CD4-positive, alpha-beta T cell (primary cell): ENCODE measurements around the gene CALML3. TPM values are rescaled to one million over a fixed set of nuclear protein-coding genes. Genes with fewer than 3 reads are reported as not detected.

Experiments used
- ATAC-seq: fragments of 200-7000 bp; cut with Tn5 transposase; one replicate; pipeline ENCODE4 v1.10.0; 2022; ENCODE audit warnings: mild to moderate bottlenecking; ENCODE audit not compliant: poor library complexity
- CTCF ChIA-PET: fragments of 350-600 bp; sonication (Branson Sonifier 250); formaldehyde crosslinking; loops from one replicate; lab custom pipeline; 2021; ENCODE audit warnings: antibody characterized with exemption, inconsistent platforms; lab: Charles Lee
- POLR2A ChIA-PET: fragments of 350-600 bp; sonication (Branson Sonifier 250); formaldehyde crosslinking; loops from one replicate; lab custom pipeline; 2021; ENCODE audit warnings: antibody characterized with exemption, inconsistent platforms; lab: Charles Lee
- DNase-seq, 14 experiments: peaks; one replicate each; pipeline ENCODE4 v3.0.0-alpha.2; 2013 to 2020; ENCODE audit warnings: mixed read lengths in 2 of 14
- H3K27ac ChIP-seq, 2 donors: one replicate each; pipeline versions ENCODE4 v1.5.1 to v1.7.0; 2013; ENCODE audit warnings: low read length in 2 of 2, low read depth in 1 of 2, mild to moderate bottlenecking in 1 of 2
- H3K27me3 ChIP-seq, 2 experiments: 1 replicate in 1 of 2; 2 replicates in 1 of 2; pipeline versions ENCODE4 v1.6.1 to v1.7.0; 2013; ENCODE audit warnings: low read length in 2 of 2, control low read depth in 1 of 2, mild to moderate bottlenecking in 1 of 2, moderate library complexity in 1 of 2; ENCODE audit not compliant: insufficient read depth in 2 of 2, control insufficient read depth in 1 of 2
- H3K36me3 ChIP-seq: one replicate; pipeline ENCODE4 v1.6.1; 2013; ENCODE audit warnings: low read length, control low read depth; ENCODE audit not compliant: insufficient read depth
- H3K4me1 ChIP-seq: one replicate; pipeline ENCODE4 v1.6.1; 2013; ENCODE audit warnings: low read length, control low read depth; ENCODE audit not compliant: insufficient read depth
- H3K4me3 ChIP-seq: one replicate; pipeline ENCODE4 v1.5.1; 2013; ENCODE audit warnings: mild to moderate bottlenecking, low read length, moderate library complexity
- H3K9me3 ChIP-seq, 2 experiments: 1 replicate in 1 of 2; 2 replicates in 1 of 2; pipeline versions ENCODE4 v1.6.1 to v1.7.0; 2013; ENCODE audit warnings: low read length in 2 of 2, mild to moderate bottlenecking in 2 of 2, control low read depth in 1 of 2, moderate library complexity in 1 of 2; ENCODE audit not compliant: control insufficient read depth in 1 of 2, insufficient read depth in 1 of 2
- H3K27ac Mint-ChIP-seq: one replicate; pipeline ENCODE4 v1.8.0; 2020; ENCODE audit warnings: mixed read lengths
- H3K27me3 Mint-ChIP-seq: one replicate; pipeline ENCODE4 v1.8.0; 2021; ENCODE audit warnings: mixed read lengths
- H3K36me3 Mint-ChIP-seq: one replicate; pipeline ENCODE4 v1.8.0; 2021; ENCODE audit warnings: low read depth, mixed read lengths
- H3K4me1 Mint-ChIP-seq: one replicate; pipeline ENCODE4 v1.8.0; 2021; ENCODE audit warnings: low read depth, mixed read lengths
- H3K4me3 Mint-ChIP-seq: one replicate; pipeline ENCODE4 v1.8.0; 2020; ENCODE audit warnings: mild to moderate bottlenecking, mixed read lengths
- H3K9me3 Mint-ChIP-seq: one replicate; pipeline ENCODE4 v1.8.0; 2020; ENCODE audit warnings: mixed read lengths
- CTCF ChIP-seq: fragments of 200-600 bp; IDR thresholded peaks from one replicate; pipeline ENCODE4 v1.8.0; 2022; ENCODE audit warnings: antibody characterized with exemption, mild to moderate bottlenecking
- intact Hi-C, 2 experiments: fragments of 100-400 bp; cut with DNase I in 1 of 2; cut with micrococcal nuclease in 1 of 2; formaldehyde crosslinking; loops; one replicate each; pipeline versions ENCODE4 v1.15.1 to v1.9.0; 2023 to 2025; cut with DNase I, micrococcal nuclease
- total RNA-seq, 174 experiments: library from RNA in 2 of 174; stranded (reverse) in 2 of 174; gene quantifications; one replicate each; pipeline ENCODE4 v1.2.3 and lab custom pipeline; 2021 to 2026

CALML3 gene
- total RNA-seq, 2 experiments from 2014 or later: not detected

- peaks cover 19% of the 10 kb centered on the region for H3K4me1 Mint-ChIP-seq
- no peaks in the 10 kb centered on the region for H3K36me3 ChIP-seq
- DNase-seq: no peak
Observed at GRCh38 chr10:5509691-5510090, 15.1 kb upstream of the CALML3 start.

GRCh38 chr10:5510281-5511072 is 14.3 kb upstream of the CALML3 start:
- Histone ChIP-seq H3K9me3 (peaks cover 0 to 4% of the 10 kb centered on the region in 2 experiments), H3K4me3 (no peak overlapping the region), H3K27me3 (no peaks in the 10 kb centered on the region), H3K36me3 (no peaks in the 10 kb centered on the region), H3K4me1 (peaks cover 8% of the 10 kb centered on the region), H3K27ac (no peak overlapping the region)
- intact Hi-C loops: no loop called here
- Mint-ChIP-seq H3K36me3 (no peaks in the 10 kb centered on the region), H3K27ac (no peak overlapping the region), H3K9me3 (no peaks in the 10 kb centered on the region), H3K4me3 (no peak overlapping the region), H3K4me1 (peaks cover 19% of the 10 kb centered on the region), H3K27me3 (no peaks in the 10 kb centered on the region)
- CTCF ChIA-PET: interaction anchor here (0.6 kb wide), 1 partner anchor 1700 kb away, joined by 3 read pairs; no protein-coding TSS in a partner anchor
- no peak for TF ChIP-seq CTCF
- ATAC-seq (no peak), DNase-seq (no peak)
- POLR2A ChIA-PET: no interaction called here

More at GRCh38 chr10:5509691-5510090, 15.1 kb upstream of the CALML3 start:
- ChIA-PET CTCF (no interaction called here), POLR2A (no interaction called here)
- Mint-ChIP-seq H3K27ac (no peak overlapping the region), H3K4me3 (no peak overlapping the region), H3K9me3 (no peaks in the 10 kb centered on the region), H3K36me3 (no peaks in the 10 kb centered on the region), H3K27me3 (no peaks in the 10 kb centered on the region)
- peaks cover 0 to 4% of the 10 kb centered on the region in 2 experiments for H3K9me3 ChIP-seq
- intact Hi-C loops: no loop called here
- peaks cover 8% of the 10 kb centered on the region for H3K4me1 ChIP-seq
- H3K27ac ChIP-seq: no peak overlapping the region
- no peak for TF ChIP-seq CTCF
- no peak overlapping the region for H3K4me3 ChIP-seq
- no peaks in the 10 kb centered on the region for H3K27me3 ChIP-seq
- ATAC-seq: no peak

GRCh38 chr10:5511231-5511884 is 13.4 kb upstream of the CALML3 start:
- intact Hi-C loops: no loop called here
- H3K4me3 Mint-ChIP-seq: no peak overlapping the region
- H3K27ac ChIP-seq: no peak overlapping the region
- peaks cover 8% of the 10 kb centered on the region for H3K4me1 ChIP-seq
- no peak for TF ChIP-seq CTCF
- H3K9me3 ChIP-seq: peaks cover 0 to 4% of the 10 kb centered on the region in 2 experiments
- ATAC-seq (no peak), DNase-seq (no peak)
- H3K4me1 Mint-ChIP-seq: peaks cover 19% of the 10 kb centered on the region
- no peaks in the 10 kb centered on the region for H3K27me3 Mint-ChIP-seq
- H3K36me3 Mint-ChIP-seq: no peaks in the 10 kb centered on the region
- no peak overlapping the region for H3K4me3 ChIP-seq
- ChIA-PET CTCF (interaction anchor here (0.6 kb wide), 1 partner anchor 1701 kb away, joined by 3 read pairs; no protein-coding TSS in a partner anchor), POLR2A (no interaction called here)
- no peaks in the 10 kb centered on the region for H3K9me3 Mint-ChIP-seq
- no peak overlapping the region for H3K27ac Mint-ChIP-seq
- no peaks in the 10 kb centered on the region for H3K36me3 ChIP-seq
- no peaks in the 10 kb centered on the region for H3K27me3 ChIP-seq
